Measurements from ENCODE around the gene NEAT1. TPM values are rescaled to one million over a fixed set of nuclear protein-coding genes. Genes with fewer than 3 reads are reported as not detected.

NEAT1 gene
- total and polyA plus RNA-seq, 2 experiments from 2014 or later = 5.3 to 7.2 TPM

GRCh38 chr11:65435981-65436411, 13.4 kb downstream of the NEAT1 start (continued):
- no peak for TF ChIP-seq ETS1 (IDR thresholded peaks at IDR 0.05)
- TF ChIP-seq CREB1 (CRISPR knock-in tag; IDR thresholded peaks at IDR 0.05; ENCODE audit: low read depth) = no peak
- TF ChIP-seq CTCF (conservative IDR thresholded peaks at IDR 0.05; ENCODE audit: low read depth in 2 of 2) = no peak

- Histone ChIP-seq H3K4me2 (no peak overlapping the region), H3K4me1 (ENCODE audit: insufficient read depth) (no peaks in the 10 kb centered on the region), H4K20me1 (replicated peaks; ENCODE audit: insufficient read depth) (no peaks in the 10 kb centered on the region; the same call in 1 of the 2 replicates), H2AFZ (no peak overlapping the region), H3F3A (replicated peaks; ENCODE audit: low read depth) (0 out of 2 replicates have a peak, but pooled peaks cover 3% of the 10 kb centered on the region), H3K36me3 (ENCODE audit: insufficient read depth) (no peaks in the 10 kb centered on the region), H3K27me3 (ENCODE audit: insufficient read depth) (no peaks in the 10 kb centered on the region), H3K9me2 (ENCODE audit: insufficient read depth) (no peaks in the 10 kb centered on the region), H3K4me3 (no peak overlapping the region), H3K79me2 (replicated peaks; ENCODE audit: insufficient read depth) (no peaks in the 10 kb centered on the region), H3K27ac (ENCODE audit: low read depth) (no peak overlapping the region)
- Mint-ChIP-seq H3K27ac (no peak overlapping the region), H3K9me3 (no peaks in the 10 kb centered on the region), H3K36me3 (ENCODE audit: low read depth) (no peaks in the 10 kb centered on the region), H3K27me3 (ENCODE audit: insufficient read depth, low read depth, poor library complexity) (peaks cover 7% of the 10 kb centered on the region), H3K4me3 (no peak overlapping the region), H3K4me1 (no peaks in the 10 kb centered on the region; the same call in 2 of the 3 replicates)
- DNase-seq (ENCODE audit: low spot score) = no peak
- ATAC-seq = no peak
- no peak for TF ChIP-seq CREB1 (CRISPR knock-in tag; IDR thresholded peaks at IDR 0.05; ENCODE audit: low read depth)
- TF ChIP-seq POLR2AphosphoS5 (IDR thresholded peaks at IDR 0.05; ENCODE audit: low read depth) = no peak
- no peak for TF ChIP-seq STAT1 (IDR thresholded peaks at IDR 0.05; ENCODE audit: unreplicated experiment)
- TF ChIP-seq REST (IDR thresholded peaks at IDR 0.05; ENCODE audit: unreplicated experiment) = no peak
- TF ChIP-seq CTCF (conservative IDR thresholded peaks at IDR 0.05; ENCODE audit: low read depth in 2 of 2) = no peak
- TF ChIP-seq ZNF331 (CRISPR knock-in tag; IDR thresholded peaks at IDR 0.05; ENCODE audit: low read depth) = no peak
- TF ChIP-seq NANOG (IDR thresholded peaks at IDR 0.05; ENCODE audit: borderline replicate concordance) = no peak
- no peak for TF ChIP-seq JUNB (IDR thresholded peaks at IDR 0.05; ENCODE audit: unreplicated experiment)
- TF ChIP-seq EZH2phosphoT487 (IDR thresholded peaks at IDR 0.05; ENCODE audit: unreplicated experiment) = no peak
- no peak for TF ChIP-seq ETS1 (IDR thresholded peaks at IDR 0.05)
Measured at GRCh38 chr11:65436412-65437032, 13.9 kb downstream of the NEAT1 start.

All from GM23338 (cell line).